Measurements from ENCODE around the gene LRMDA. TPM values are rescaled to one million over a fixed set of nuclear protein-coding genes. Genes with fewer than 3 reads are reported as not detected.

LRMDA gene
- total RNA-seq, 4 donors from 2014 or later, result 12.0 to 15.9 (median 13.9) TPM

DNA sequence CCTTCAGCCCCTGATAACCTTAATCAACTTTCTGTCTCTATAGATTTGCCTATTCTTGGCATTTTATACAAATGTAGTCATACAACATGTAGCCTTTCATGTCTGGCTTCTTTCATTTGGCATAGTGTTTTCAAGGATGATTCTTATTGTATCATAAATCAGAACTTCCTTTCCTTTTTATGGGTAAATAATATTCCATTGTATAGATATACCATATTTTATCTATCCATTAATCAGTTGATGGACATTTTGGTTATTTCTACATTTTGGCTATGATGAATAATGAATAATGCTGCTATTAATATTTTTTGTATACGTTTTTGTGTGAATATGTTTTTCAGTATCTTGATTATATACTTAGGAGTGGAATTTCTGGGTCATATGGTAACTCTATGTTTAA is 720.8 kb downstream of the LRMDA start:
- ATAC-seq (ENCODE audit: low FRiP score) (no peak), DNase-seq (ENCODE audit: low spot score) (no peak)
- TF ChIP-seq, protein P1, sequence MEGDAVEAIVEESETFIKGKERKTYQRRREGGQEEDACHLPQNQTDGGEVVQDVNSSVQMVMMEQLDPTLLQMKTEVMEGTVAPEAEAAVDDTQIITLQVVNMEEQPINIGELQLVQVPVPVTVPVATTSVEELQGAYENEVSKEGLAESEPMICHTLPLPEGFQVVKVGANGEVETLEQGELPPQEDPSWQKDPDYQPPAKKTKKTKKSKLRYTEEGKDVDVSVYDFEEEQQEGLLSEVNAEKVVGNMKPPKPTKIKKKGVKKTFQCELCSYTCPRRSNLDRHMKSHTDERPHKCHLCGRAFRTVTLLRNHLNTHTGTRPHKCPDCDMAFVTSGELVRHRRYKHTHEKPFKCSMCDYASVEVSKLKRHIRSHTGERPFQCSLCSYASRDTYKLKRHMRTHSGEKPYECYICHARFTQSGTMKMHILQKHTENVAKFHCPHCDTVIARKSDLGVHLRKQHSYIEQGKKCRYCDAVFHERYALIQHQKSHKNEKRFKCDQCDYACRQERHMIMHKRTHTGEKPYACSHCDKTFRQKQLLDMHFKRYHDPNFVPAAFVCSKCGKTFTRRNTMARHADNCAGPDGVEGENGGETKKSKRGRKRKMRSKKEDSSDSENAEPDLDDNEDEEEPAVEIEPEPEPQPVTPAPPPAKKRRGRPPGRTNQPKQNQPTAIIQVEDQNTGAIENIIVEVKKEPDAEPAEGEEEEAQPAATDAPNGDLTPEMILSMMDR (IDR thresholded peaks at IDR 0.05), result no peak

DNA sequence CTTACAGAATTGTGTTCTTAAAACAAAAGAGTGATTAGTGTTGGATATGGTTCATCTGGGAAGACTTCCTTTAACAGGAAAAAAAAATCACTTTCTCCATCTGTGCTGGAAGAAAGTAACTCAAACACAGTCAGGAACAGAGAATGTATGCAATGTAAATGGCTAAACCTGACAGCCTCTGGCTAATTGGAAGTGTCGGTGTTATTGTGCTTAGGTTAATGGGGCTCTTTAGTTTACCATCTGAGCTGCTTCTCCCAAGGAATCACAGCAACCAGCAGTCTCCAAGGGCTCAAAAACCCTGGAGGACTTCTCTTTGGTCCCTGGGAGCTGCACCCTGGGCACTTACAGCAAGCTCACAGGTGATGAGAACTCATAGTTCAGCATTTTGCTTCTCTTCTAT is 724.5 kb downstream of the LRMDA start:
- no peak for ATAC-seq (ENCODE audit: low FRiP score)

DNA sequence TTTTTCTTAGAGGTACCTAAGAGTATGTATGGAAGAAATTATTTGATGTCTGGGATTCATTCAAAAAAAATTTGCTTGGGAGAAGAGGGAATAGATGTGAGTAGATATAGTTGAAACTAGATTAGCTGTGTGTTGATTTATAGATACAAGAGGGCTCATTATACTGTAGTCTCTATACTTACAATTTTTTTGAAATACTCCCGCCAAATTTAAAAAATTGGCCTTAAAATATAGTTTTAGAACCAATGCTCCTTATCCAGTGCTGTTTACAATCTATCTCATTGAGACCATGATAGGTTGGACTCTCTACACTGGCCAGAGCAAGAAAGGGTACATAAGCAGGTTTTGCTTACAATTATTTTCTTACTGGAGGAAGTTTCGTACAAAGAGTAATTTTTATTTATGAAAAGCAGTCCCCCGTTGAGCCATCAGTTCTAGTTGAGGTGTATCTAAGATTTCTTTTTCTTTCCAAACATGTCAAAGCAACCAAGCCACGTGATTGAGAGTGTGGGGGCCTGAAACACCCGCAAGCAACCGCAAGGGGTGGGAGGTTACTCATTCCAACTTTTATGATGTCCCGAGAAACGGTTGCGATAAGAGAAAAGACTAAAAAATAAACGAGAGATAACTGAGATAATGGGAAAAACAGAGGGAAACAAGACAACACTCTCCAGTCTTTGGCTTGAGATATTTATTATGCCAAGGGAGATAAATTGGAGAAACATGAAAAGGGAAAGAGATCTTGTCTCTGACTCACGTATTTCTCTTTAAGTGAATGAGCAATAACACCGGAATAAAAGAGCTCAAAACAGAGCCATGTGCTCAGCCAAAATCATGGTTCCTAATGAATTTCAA is 729.2 kb downstream of the LRMDA start:
- no peak for DNase-seq (ENCODE audit: low spot score)
- TF ChIP-seq, protein P1 (IDR thresholded peaks at IDR 0.05), result no peak
- ATAC-seq (ENCODE audit: low FRiP score), result peak; percentile 82

More for the DNA sequence above, 724.5 kb downstream of the LRMDA start:
- no peak for DNase-seq (ENCODE audit: low spot score)
- TF ChIP-seq, protein P1 (IDR thresholded peaks at IDR 0.05), result no peak

DNA sequence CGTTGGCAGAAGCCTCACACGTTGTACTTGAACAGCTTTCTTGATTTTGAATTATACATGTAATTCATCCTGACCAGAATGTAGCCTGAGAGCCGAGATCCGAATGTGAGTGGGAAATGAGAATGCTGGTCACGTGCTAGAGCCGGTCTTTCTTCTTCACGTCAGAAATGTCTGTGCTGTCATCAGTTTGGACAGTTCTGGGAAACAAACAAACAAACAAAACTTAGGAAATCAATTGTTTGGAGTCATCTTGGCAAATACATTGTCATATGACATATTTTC is 729.8 kb downstream of the LRMDA start:
- ATAC-seq (ENCODE audit: low FRiP score) (no peak), DNase-seq (ENCODE audit: low spot score) (no peak)
- TF ChIP-seq, protein P1 (IDR thresholded peaks at IDR 0.05), result no peak

DNA sequence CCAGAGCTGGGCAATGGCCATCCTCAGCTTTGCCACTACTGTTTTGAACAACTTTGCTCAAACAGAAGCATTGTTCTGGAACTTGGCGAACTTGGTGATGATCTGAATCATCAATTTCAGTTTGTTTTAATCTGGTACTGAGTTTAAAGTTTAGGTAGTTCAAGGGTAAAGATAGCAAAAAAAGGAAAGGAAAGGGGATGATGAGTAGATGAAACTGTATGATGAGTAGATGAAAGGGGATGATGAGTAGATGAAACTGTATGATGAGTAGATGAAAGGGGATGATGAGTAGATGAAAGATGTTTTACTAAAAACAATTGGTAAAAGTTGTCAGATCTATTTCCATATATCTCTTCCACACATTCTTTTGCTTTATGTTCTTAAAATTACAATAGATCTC is 737.0 kb downstream of the LRMDA start:
- DNase-seq (ENCODE audit: low spot score) (no peak), ATAC-seq (ENCODE audit: low FRiP score) (no peak)
- TF ChIP-seq, protein P1 (IDR thresholded peaks at IDR 0.05), result no peak

DNA sequence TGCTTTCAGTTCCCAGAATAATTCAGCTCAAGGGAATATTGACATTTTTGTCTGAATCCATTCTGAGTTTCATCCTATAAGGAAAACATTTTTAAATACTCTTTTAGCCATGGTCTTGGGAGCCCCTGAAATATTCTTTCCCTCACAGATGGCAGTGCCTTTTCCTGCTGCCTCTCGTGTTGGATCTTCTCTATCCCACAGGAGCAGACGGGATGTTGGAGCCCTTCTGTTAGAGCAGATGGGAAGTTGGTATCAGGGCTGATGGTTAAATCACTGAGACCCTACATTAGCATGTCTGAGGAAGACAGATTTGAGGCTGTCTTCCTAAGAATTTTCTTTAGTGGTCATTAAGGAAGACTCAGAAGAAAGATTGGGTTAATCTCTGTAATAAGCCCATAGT is 737.8 kb downstream of the LRMDA start:
- DNase-seq (ENCODE audit: low spot score), result no peak
- no peak for ATAC-seq (ENCODE audit: low FRiP score)
- TF ChIP-seq, protein P1 (IDR thresholded peaks at IDR 0.05), result no peak

DNA sequence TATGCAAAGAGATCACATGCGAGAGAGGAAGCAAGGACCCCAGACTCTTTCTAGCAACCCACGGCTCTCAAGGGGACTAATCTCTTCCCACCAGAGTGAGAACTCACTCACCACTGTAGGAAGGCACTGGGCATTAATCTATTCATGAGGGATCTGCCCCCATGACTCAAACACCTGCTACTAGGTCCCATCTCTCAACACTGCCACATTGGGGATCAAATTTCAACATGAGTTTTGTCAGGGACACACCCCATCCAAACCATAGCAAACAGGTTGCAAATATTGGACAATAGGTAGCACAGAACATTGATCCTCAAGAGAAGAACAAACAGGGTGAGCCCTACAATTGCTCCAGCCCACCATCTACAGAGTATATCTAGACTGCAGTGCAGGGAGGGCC is 740.6 kb downstream of the LRMDA start:
- TF ChIP-seq, protein P1 (IDR thresholded peaks at IDR 0.05), result no peak
- no peak for DNase-seq (ENCODE audit: low spot score)
- no peak for ATAC-seq (ENCODE audit: low FRiP score)

Data from omental fat pad (tissue), 4 donors.